HG03064 (cell line): ENCODE data around the gene BIN1.

Source experiments
- ATAC-seq: cut with Tn5 transposase; IDR thresholded peaks from one replicate; pipeline ENCODE4 v1.9.1; 2021; ENCODE audit warnings: low read depth; ENCODE audit not compliant: unreplicated experiment

Gene BIN1

GRCh38 chr2:127093648-127094210 lies 13.2 kb downstream of the BIN1 start:
- ATAC-seq, result peak; percentile 60

DNA sequence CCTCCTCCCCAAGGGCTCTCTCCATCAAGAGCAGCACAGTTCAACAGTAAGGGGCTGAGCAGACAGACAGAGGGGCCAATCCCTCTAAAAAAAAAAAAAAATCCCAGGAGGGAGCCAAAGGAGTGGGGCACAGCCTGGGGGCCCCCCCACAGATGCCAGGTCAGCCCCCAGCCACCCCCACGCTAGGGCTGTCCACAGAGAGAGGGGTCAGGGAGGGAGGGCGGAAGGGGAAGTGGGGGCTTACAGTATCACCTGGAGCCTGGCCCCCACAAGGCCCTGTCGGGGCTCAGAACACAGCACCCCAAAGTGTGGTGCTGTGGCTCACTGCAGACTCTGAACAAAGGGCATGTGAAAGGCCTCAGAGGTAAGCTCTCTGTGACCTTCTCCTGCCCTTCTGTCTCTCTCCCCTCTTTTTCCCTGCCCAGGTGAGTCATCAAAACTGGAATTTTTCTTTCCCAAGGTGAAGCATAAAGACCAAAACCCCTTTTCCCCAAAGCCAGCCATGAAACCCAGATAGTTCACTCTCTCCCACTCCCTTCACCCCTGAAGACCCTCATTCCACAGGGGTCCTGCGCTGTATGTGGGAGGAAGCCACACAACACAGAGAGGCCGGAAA lies 13.9 kb downstream of the BIN1 start:
- ATAC-seq, result no peak

- no peak for ATAC-seq
These were observed 14.6 kb downstream of the BIN1 start for GRCh38 chr2:127092306-127092705.

DNA sequence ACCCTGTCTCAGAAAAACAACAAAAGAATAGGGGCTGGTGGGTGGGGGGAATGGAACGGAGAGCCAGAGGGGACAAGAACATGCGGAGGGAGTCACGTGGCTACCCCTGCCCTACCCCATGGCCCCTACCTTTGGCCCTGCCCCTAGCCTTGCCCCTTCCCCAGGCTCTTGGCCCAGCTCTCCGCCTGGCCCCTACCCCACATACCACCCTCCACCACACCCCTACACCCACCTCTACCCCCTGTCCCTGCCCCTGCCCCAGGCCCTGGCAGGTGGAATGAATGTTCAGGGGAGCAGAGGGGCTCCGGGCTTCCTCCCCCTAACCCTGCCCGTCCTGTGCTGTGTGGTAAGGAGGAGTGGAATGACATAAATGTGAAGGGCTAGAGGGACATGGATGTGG lies 15.1 kb downstream of the BIN1 start:
- ATAC-seq, result no peak

DNA sequence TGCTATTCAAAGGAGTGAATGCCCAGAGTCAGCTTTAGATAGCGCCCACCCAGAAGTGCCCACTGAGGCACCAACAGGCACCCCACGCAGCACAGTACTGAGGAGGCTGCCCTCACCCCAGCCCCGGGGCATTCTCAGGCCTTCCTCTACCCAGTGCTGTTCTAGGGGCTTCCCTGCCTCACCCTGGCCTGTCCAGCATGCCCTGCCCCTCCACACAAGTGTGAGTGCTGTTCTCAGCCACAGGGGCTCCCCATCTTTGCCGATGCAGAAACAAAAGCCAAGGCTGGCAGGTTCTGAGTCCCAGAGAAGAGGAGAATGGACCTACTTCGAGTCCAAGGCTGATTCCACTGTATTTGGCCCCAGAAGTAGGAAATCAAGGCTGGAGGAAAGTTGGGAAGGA lies 15.8 kb downstream of the BIN1 start:
- no peak for ATAC-seq

- no peak for ATAC-seq
These were observed 16.5 kb downstream of the BIN1 start for GRCh38 chr2:127090281-127091120.

- no peak for ATAC-seq
These were observed 17.3 kb downstream of the BIN1 start for GRCh38 chr2:127089478-127090235.

- no peak for ATAC-seq
These were observed 18.2 kb downstream of the BIN1 start for GRCh38 chr2:127088706-127089105.

DNA sequence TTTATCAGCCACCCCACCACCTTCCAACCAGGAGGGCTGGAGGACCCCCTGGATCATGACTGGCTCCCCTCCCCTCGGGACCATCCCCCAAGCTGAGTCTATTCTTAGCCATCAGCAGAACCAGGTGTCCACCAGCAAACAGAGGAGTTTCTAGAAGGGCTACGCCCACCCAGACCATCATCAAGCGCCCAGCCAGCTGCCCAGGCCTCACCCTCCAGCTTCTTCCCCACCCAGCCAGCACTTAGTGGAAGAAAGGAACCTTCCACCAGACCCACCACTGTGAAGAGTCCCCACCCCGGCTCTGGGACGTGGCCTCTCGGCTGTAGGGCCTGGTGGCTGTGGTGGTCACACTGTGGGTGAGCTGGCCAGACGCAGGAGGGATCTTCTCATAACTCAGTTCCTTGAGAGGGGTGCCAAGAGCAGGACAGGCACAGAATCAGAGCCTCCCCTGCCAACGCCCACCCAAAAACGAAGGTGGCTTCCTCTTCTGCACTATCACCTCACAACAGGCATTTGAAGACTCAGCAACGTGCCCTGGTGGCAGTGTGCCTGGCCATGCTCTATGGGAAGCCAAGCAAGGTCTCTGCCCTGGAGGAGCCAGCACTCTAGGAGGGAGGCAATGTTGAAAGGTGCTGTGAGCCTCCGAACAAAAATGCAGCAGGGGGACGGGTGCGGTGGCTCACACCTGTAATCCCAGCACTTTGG lies 19.0 kb downstream of the BIN1 start:
- ATAC-seq, result no peak

GRCh38 chr2:127086990-127087790 lies 19.8 kb downstream of the BIN1 start:
- ATAC-seq, result peak; percentile 71

GRCh38 chr2:127085317-127085681 lies 21.7 kb downstream of the BIN1 start:
- ATAC-seq, result no peak

- ATAC-seq, result no peak
These were observed 22.2 kb downstream of the BIN1 start for GRCh38 chr2:127084611-127085316.

DNA sequence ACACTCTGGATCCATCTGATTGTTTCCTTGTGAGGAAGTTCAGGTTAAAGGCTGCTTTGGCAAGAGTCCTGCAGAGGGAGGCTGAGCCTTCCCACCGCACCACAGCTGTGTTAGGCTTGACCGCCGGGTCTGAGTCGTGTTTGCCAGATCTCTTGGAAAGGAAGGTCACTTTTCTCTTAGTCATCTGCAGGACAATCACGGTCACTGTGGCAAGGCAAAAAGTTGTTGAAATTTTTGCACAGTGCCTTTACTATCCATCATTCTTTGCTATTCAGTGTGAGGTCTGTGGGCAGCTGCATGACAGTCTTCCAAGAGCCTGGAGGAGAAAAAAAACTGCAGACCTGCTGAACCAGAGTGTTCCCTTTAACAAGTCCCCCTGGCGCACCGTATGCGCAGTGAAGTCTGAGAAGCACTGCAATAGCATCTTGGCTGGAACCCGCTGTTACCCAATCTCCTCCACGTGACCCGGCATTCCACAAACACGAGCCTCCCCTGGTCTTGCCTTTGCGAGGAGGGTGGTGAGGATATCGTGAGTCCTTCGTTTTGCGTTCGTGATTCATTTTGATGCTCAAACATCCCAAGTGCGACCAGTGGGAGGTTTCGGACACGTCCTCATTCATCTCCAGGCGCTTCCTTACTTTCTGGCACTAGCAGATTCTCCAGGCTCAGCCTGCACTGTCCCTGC lies 23.0 kb downstream of the BIN1 start:
- ATAC-seq, result no peak

- no peak for ATAC-seq
These were observed 24.0 kb downstream of the BIN1 start for GRCh38 chr2:127082974-127083373.

- ATAC-seq, result peak; percentile 46
These were observed 24.9 kb downstream of the BIN1 start for GRCh38 chr2:127081826-127082633.

- ATAC-seq, result peak; percentile 25
These were observed 25.8 kb downstream of the BIN1 start for GRCh38 chr2:127080938-127081755.
